ENCODE results near the gene SSBP3.

- TF ChIP-seq CTCF (IDR thresholded peaks at IDR 0.05) = no peak
- TF ChIP-seq POLR2A (IDR thresholded peaks at IDR 0.05) = no peak
Observed at GRCh38 chr1:54317084-54317483, 89.1 kb downstream of the SSBP3 start.
